ENCODE results near the gene PHAF1.

The PHAF1 gene

DNA sequence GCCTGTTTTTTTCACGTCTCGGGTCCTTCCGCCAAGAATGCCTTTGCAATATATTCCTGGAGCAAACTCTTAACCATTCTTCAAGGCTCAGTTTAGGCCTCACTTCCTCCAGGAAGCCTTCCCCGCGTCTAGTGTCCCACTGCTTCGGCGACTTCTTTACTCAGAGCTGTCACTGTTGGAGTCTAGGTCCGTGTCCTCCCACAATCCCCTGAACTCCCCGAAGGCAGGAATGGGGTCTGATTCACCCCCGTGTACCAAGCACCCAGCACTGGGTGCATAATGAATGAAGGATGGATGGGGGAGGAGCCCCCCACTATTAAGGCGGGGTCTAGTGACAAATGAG lies 73.5 kb downstream of the PHAF1 start:
- H3K4me3 ChIP-seq (ENCODE audit: low read depth, low read length): peak overlapping the region; percentile 84
- no peak for TF ChIP-seq CTCF (IDR thresholded peaks at IDR 0.05; ENCODE audit: borderline replicate concordance, insufficient read depth, low read depth, low read length)

DNA sequence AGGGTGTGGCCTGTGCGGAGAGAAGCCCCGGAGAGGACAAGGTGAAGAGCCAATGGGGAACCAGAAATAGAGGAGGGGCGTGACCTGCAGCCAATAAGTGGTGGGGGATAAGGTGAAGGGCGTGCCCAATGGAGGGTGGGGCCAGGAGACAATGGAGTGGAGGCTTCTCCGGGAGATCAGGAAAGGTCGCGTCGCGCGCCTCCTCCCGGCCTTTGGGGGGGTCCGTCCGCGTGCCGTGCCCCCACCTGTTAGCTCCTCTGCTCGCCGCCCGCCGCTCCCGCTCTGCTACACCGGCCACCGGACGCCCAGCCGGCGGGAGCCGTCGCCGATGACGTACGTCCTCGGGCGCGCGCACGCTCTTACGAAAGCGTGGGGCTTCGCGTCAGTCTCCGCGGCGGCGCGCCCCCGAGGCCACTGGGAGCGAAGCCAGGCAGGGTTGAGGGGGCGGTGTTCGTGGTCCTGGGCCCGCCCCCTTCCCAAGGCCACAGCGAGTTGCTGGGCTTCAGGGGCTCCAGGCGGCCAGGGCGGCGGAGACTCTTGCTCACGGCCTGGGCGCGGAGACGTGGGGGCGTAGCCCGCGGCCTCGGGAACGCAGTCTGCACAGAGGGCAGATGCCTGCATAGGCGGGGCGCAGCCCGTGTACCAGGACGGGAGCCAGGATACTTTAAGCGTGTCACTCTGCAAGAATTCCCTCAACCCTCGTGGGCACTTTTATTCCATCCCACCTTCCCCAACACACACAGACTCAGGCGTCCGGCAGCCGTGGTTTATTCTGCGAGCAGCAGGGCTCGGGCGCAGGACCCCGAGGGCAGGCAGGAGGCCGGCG lies 74.1 kb downstream of the PHAF1 start, which contains the start of gene MATCAP1:
TSS of gene MATCAP1 (minus strand) at position 337 of the 826 bp plus-strand sequence. CDS start 3,353 bp downstream, outside the sequence.
- no peak for TF ChIP-seq CTCF (IDR thresholded peaks at IDR 0.05; ENCODE audit: borderline replicate concordance, insufficient read depth, low read depth, low read length)

GRCh38 chr16:67184453-67184994 lies 74.8 kb downstream of the PHAF1 start:
- peak overlapping the region; percentile 84 for H3K4me3 ChIP-seq (ENCODE audit: low read depth, low read length)
- TF ChIP-seq CTCF (IDR thresholded peaks at IDR 0.05; ENCODE audit: borderline replicate concordance, insufficient read depth, low read depth, low read length): no peak

More for the DNA sequence above, 74.1 kb downstream of the PHAF1 start, which contains the start of gene MATCAP1:
- peak within 1 kb of the TSS; percentile 84 for H3K4me3 ChIP-seq (ENCODE audit: low read depth, low read length)

DNA sequence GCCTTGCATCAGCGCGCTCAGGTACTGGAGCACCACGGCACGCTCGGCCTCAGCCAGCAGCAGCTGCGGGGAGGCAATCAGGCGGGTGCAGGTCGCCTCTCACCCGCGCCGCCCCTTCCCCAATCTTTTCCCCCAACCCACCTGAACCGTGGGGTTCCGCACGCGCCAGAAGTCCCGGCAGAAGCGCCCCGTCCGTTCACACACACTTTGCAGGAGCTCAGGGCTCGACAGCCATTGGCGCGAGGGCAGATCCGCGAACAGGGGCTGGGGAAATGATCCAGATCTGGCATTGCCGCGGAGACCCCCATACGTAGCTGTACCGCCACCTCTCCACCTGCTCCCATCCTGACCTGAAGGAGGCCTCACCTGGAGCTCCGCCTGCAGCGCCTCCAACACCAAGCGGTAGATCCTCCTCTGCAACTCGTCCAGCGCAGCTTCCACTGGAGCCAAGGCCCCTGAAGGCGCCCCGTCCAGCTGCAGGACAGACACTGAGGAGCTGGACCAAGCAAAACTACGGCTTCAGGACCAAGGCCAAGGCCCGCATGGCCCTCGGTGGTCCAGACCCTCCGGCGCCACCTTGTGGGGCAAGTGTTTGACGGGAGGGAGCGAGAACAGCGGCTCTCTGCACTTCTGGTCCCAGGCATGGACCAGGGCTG lies 75.4 kb downstream of the PHAF1 start:
- peak; percentile 93 for TF ChIP-seq CTCF (IDR thresholded peaks at IDR 0.05; ENCODE audit: borderline replicate concordance, insufficient read depth, low read depth, low read length)
- H3K4me3 ChIP-seq (ENCODE audit: low read depth, low read length): no peak overlapping the region

DNA sequence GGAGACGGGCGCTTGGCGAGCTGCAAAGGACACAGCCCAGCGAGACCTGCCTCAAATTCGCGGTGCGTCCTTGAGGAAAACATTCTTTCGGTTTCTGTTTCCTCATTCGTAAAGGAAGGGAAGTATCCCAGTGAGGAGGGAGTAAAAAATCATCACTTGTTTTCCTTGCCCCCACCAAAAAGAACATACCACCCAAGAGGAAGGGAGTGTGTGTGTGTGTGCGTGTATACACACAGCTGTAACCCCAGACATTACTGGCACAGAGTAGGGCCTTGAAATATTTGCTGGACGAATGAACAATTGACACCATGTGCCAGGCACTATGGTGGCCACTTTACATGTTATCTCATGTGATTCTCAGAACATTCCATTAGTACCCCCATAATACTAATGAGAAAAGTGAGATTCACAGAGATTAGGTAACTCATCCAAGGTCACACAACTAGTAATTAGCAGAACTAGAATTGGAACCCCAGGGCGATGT lies 76.0 kb downstream of the PHAF1 start:
- TF ChIP-seq CTCF (IDR thresholded peaks at IDR 0.05; ENCODE audit: borderline replicate concordance, insufficient read depth, low read depth, low read length): no peak
- no peak overlapping the region for H3K4me3 ChIP-seq (ENCODE audit: low read depth, low read length)

DNA sequence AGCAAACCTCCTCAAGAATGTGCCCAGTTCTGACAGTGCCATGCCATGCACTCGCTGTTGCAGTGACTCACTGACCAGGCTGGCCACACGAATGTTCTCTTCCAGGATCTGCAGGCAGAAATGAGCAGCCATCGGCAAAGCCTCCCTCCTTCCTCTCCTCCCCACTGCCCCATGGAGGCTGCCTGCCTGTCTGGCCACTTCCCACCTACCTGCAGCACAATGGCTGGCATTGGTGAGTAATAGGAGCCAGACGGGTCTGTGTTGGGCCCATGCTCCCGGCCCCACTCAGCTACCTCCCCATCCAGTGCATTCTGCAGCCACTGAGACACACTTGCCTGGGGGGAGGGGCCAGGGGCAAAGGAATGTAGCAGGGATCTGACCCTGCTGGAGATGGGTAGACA lies 76.8 kb downstream of the PHAF1 start:
- no peak for TF ChIP-seq CTCF (IDR thresholded peaks at IDR 0.05; ENCODE audit: borderline replicate concordance, insufficient read depth, low read depth, low read length)
- no peak overlapping the region for H3K4me3 ChIP-seq (ENCODE audit: low read depth, low read length)

Data from GM12875 (cell line).